ENCODE results near the gene PLCG2.

GRCh38 chr16:81861915-81862314, 82.8 kb downstream of the PLCG2 start:
- no peak for TF ChIP-seq CTCF (IDR thresholded peaks at IDR 0.05; ENCODE audit: low read depth, low read length)
- no peak for TF ChIP-seq EZH2phosphoT487 (IDR thresholded peaks at IDR 0.05; ENCODE audit: low read depth)

Measured in OCI-LY3 (cell line).